GM18907 (cell line): Measurements from ENCODE around the gene SLC7A6OS.

Source experiments
- ATAC-seq: cut with Tn5 transposase; IDR thresholded peaks from one replicate; pipeline ENCODE4 v1.9.1; 2021; ENCODE audit warnings: mild to moderate bottlenecking, moderate library complexity; ENCODE audit not compliant: unreplicated experiment

Gene SLC7A6OS

DNA sequence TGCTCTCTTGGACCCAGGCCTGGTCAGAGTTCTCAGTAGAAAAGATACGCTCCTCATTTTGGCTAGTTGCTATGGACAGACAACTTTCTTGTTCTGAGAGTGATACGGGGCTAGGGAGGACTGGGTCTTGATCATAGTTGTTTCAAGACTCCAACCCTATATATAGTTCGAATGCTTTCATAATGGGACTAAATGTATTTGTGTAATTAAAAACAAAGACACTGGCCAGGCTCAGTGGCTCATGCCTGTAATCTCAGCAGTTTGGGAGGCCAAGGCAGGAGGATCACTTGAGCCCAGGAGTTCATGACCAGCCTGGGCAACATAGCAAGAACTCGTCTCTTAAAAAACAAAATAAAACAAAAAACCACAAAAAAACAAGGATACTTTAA, 28.7 kb downstream of the SLC7A6OS start:
- ATAC-seq: no peak

DNA sequence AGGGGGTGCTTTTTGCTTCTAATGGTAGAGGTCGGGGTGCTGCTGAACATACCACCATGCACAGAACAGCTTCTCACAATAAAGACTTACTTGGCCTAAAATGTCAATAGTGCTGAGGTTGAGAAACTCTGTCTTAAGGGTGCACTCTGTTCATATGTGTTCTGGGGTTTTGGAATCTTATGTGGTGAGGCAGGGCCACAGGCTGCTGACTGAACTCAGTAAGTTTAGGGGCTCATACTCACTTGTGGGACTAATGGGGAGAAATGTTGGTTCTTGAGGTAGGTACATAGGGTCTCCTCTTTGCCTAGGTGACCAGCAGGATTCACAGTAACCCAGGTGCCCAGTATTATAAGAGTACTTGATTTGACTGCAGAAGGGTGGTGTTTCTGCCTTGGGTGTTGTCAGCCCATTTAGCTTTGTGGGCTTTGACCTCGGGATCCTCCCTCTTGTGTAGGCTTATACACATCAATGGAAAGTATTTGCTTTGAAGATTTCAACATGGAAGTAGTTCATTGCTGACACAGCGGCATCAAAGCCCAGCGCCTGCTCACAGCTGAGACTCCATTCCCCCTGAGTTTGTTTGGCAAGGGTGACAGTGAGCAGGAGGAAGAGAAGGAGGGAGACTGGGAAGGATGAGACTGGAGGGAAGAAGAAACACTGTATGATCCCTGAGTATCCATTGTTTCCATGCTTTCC, 29.2 kb downstream of the SLC7A6OS start:
- ATAC-seq: no peak

DNA sequence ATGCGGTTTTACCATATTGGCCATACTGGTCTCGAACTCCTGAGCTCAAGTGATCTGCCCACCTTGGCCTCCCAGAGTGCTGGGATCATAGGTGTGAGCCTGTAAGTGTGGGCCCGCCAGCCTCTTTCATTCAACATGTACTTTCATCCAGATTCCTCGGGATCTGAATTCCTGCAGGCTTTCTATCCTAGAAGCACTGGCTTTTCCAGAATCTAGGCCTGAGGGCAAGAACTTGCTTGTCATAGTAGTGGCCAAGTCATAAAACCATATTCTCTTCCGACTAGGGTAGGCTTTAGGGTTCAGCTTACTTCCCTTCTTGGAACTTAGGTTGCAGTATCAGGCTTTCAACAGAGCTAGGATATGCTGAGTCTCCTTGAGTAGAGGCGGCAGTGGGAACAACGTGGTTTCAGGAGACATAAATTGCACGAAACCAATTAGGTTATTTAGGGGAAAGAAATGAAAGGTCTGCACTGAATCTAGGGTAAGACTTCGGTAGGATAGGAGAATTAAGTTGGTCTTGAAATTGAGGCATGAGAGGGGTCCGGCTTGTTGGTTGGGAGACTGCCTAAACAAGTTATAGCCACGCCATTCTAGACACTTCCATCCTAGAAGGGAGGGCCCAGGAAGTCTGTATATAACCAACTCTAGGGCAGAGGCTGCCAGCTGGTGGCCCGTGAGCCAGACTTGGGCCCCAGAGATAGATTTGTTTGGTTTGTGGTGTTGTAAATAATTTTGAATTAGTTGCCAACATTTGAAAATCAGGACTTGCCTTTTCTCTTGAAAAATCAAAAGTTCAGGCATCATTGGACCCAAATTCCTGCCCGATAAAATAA, 30.8 kb downstream of the SLC7A6OS start:
- no peak for ATAC-seq

DNA sequence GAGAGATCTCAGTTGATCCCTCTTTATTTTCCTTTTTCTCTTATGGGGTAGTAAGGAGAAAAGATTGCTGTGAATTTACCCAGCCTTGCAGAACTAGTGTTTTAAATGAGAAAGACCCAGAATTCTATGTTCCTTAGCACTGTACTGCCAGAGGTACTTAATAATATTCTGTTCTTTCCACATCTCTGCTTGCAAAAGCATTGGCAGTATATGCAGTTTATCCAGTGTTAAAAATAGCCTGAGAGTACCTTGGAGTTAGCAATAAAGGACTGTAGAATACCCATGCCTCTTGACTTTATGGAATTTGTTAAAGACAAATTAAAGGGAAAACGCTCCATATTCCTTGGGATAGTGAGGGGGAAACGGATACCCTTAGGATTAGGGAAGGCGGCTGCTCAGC, 34.5 kb downstream of the SLC7A6OS start:
- no peak for ATAC-seq

DNA sequence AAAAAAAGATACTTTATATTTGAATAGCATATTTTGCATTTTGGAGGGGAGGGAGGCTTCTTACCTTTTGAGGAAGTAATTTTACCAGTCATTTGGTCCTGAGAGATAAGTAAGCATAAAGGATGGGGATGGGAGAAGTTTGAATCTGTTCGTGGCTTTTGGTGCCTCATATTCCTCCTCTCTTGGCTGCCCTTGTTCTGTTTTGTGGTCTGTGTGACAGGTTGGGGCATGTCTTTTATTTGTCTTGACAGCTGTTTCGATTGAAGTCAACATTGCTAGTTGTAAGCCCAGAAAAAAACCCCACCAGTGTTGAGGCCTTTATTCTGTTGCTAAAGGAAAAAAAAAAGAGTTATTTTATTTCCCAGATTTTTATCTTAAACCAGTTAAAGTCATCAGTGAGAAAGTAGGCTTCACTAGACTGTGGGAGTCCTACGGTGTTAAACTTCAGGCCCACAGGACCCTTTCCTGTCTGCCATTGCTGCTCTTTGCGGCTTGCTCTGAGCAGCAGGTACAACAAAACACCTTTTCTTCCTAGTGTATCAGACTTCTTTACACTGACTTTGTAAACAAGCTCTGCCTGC, 35.0 kb downstream of the SLC7A6OS start:
- ATAC-seq: peak; percentile 64

DNA sequence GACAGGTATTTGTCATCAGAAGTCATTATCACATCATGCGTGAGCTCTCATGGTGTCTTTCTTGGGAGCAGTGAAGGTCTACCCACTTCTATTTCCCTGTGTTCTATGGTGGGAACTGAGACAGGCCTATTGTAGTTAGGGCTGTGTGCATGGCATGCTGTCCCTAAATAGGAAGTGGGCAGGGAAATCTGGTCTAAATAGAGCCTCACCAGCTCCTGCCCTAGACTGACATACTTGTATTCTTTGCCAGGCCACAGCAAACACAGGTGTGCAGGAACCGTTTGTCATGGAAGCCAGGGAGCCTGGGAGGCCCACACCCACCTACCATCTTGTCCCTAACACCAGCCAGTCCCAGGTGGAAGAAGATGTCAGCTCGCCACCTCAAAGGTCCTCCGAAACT, 36.3 kb downstream of the SLC7A6OS start:
- no peak for ATAC-seq

DNA sequence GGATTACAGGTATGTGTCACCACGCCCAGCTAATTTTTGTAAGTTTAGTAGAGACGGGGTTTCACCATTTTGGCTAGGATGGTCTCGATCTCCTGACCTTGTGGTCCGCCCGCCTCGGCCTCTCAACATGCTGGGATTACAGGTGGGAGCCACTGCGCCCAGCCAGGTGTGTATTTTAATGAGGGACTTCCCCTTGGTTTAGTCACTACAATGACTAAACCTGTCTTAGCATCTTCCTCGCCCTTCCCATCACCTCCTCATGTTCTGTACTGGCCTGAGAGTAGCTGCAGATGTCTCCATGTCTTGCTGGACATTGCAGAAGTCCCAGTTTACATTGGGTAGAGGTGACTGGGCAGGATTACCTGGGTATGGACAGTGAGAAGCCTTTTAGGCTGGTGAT, 36.9 kb downstream of the SLC7A6OS start:
- no peak for ATAC-seq

DNA sequence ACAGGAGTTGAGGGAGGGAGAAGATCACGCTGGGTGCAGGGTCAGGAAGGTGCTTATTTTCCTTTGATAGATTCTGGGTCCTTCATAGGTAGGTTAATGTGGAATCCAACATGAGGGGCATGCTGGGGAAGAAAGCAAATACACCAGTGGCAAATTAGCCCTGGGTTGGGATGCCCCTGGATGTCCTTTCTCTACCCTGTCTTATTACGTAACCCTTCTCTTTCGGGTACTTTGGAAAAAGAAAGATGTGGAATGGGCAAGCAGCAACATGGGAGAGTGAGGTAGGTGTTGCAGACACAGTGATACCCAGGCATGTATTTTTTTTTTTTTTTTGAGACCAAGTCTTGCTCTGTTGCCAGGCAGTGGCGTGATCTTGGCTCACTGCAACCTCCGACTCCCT, 37.3 kb downstream of the SLC7A6OS start:
- ATAC-seq: no peak

DNA sequence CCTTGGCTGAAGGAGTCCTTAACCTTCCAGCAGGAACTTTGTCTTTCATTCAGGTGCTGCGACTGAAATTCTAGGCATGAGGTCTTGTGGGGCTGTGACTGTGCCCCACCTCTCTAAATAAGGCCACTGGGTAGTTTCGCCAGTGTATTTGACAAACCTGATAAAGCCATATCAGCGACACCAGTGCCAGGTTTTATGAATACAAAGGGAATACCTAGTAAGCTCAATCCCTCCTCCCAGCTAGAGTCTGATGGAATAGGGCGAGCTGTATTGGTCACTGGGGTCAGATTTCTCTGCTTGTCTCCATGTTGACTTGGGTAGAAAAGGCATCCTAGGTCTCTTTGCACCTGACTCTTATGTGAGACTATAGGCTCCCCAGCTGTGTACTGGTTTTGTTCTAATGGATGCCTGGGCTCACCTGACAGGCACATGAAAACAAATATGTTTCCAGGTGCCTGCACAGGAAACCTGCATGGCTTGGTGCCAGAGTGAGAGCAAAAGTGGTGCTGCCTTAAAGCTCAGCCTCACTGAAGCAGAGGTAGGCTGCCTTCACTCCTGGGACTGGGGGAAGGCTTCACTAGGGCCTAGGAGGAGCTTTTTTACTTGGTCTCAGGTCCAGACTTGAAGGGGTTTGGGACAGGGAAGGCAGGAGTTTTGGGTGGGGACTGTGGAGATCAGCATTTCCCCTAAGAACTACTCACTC, 38.1 kb downstream of the SLC7A6OS start:
- ATAC-seq: no peak

DNA sequence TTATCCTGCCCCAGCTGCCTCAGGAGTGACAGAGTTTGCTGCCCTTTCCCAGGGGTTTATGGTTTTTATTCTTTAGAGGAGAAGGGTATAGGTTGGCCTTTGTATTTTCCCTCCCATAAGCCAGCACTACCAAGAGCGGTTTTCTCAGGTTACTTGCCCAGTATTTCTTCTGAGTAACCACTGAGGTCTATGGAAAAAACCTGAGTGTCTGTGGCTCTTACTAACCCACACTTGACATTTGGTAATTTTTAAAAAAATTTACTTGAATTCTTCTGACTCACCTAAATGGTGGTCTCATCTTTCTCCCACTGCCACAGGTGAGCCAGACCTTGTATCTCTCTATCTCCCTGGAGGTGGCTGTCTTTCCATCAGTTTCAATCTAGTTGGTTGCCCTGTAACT, 40.4 kb downstream of the SLC7A6OS start:
- ATAC-seq: no peak

DNA sequence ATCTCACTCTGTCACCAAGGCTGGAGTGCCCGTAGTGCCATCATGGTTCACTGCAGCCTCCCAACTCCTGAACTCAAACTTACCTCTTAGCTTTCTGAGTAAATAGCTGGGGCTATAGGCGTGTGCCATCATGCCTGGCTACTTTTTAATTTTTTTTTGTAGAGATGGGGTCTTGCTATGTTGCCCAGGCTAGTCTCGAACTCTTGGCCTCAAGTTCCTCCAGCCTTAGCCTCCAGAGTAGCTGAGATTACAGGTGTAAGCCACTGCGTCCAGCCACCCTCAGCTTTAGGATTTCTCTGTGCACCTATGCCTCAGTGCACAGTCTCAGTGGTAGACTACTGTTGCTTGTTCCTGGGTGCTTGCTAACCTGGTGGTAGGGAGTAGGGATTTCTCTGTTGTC, 41.0 kb downstream of the SLC7A6OS start:
- no peak for ATAC-seq

DNA sequence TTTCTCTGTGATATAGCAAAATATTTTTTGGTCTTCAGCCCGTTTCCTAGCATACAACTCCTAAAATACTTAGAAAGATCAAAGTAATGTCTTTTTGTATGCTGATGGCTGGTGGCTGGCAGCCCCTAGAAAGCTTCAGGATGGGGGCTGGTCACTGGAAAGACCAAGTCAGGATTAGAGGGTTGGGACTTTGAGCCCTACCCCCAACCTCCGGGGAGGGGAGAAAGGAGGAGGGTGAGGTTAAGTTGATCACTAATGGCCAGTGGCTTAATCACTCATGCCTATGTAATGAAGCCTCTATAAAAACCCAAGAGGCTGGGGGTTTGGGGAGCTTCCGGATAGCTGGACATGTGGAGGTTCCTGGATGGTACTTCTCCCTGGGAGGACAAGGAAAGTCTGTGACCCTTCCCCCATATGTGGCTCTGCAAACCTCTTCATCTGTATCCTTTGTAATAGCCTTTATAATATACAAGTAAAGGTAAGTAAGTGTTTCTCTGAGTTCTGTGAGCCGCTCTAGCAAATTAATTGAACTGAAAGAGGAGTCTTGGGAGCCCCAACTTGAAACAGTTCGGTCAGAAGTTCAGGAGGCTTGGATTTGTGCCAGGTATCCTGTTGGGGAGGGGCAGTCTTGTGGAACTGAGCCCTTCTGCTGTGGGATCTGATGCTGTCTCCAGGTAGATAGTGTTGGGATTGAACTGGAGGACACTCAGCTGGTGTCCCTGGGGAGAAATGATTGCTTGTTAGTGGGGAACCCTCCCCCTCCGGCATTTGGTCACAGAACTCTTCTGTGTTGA, 42.9 kb downstream of the SLC7A6OS start:
- ATAC-seq: no peak

DNA sequence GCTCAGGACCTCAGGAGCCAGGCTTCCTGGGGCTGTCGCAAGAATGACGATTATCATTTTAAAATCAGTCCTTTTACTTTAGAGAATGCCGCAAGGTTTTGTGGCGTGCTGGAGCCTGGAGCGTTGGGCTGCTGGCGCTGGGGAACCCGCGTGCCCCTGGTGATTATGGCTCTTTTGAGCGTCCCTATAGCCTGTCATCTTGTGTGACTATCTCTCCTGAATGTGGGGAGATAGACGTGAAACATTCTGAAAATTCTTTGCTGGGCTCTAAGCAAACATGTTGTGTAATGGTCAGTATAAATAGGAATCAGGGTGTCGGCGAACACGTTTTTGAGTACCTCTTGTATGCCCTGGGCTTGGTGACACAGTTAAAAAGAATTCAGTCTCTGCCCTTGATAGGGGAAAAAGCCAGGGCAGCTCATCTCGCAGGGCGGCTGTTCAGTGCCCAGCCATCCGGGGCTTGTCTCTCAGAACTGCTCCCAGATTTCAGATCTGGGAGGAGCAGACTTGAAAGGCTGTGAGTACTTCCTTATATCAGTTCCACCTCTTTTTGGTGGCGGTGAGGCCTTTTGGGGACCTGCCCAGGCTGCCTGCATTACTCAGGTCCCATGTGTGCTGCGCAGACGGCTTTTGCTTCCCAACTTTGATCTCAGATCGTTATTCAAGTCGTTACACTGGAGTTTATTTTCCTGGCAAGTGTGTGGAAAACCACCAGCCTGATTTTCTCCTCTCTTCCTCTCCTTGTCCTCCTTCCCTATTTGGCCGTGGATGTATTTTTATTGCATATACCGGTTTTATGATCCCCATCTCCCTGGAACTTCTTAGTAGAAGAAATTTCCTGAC, 45.4 kb downstream of the SLC7A6OS start:
- peak; percentile 17 for ATAC-seq

DNA sequence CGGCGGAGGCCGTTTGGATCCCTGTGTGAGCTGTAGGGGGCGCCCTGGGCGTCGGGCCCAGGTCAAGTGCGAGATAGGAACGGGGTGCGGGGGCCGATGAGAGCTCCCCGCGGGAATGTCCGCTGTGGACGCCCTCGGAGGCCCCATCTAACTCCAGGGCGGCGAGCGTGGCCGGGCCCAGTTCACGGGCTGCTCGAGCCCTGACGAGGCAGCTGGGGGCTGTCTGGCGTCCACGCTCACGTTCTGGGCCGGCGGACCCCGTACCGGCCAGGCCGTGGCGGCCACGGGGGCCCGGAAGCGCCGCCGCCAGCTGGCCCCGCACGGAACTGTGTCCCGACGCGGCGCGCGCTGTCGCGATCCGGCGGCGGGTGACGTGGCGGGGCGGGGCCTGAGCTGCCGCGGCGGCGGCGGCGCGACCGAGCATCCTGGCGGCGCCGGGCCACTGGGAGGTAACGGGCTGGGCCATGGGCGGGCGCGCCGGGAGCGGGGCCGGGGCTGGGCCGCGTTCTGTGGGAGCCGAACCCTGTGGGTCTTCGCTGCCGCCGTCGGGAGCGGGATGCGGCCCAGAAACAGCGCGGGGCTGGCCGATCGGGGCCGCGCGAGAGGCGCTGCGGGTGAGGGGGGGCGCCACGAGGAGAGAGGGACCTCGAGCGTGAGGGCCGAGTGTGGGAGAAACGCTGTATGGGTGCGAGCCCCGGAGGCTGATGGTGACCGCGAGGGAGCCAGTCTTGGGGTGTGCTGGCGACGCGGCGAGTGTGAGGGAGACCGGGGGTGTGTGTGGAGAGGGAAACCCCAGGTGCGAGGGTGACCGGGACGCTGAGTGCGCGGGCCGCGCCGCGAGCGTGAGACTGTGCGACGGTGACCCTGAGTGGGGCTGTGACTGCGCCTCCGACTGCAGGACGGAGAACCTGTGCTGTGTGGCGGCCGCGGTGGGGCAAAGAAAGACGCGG, 46.3 kb downstream of the SLC7A6OS start, which contains the start of gene SLC7A6:
Gene SLC7A6, plus strand, starts transcription at position 399 of the 950 bp plus-strand sequence. CDS start 10,201 bp downstream, outside the sequence.
- peak; percentile 61 for ATAC-seq

DNA sequence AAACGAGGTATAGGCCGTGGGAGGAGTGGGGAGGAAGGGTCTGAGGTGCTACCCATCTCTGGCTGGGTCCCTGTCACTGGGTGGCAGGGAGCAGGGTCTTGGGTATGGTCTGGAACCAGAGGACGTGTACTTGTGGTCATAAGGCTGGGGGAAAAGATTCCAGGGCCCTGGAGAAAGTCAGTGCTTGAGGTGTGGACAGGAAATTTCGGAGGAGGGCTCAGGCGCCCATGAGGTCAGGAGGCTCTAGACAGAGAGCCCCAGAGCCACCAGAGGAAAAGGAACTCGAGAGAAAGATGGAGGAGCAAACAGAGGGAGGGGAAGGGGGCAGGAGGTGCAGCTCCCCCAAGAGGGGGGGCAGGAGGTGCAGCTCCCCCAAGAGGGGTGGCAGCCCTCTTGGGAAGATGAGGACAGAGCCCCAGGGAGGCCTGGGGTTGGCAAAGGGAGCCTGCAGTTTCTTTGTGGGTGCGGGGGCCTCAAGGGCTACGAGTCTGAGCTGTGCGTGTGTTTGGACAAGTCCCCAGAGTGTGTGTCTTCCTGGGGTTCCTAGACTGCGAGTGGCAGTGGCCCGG, 47.1 kb downstream of the SLC7A6OS start:
- ATAC-seq: no peak

DNA sequence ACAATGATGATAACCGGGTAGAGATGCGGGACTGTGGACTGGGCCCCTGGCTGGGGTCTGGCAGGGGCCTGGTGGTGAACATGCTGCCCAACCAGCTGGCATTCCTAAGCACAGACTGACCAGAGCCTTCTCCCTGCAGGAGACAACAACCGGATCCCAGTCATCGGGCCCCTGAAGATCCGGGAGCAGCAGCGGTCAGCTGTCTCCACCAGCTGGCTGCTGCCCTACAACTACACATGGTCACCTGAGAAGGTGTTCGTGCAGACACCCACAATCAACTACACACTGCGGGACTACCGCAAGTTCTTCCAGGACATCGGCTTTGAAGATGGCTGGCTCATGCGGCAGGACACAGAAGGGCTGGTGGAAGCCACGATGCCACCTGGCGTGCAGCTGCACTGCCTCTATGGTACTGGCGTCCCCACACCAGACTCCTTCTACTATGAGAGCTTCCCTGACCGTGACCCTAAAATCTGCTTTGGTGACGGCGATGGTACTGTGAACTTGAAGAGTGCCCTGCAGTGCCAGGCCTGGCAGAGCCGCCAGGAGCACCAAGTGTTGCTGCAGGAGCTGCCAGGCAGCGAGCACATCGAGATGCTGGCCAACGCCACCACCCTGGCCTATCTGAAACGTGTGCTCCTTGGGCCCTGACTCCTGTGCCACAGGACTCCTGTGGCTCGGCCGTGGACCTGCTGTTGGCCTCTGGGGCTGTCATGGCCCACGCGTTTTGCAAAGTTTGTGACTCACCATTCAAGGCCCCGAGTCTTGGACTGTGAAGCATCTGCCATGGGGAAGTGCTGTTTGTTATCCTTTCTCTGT, 51.5 kb downstream of the SLC7A6OS start:
- ATAC-seq: no peak
